Panc1 (cell line): ENCODE data around the gene SLFN12L.

Source experiments
- POLR2AphosphoS5 ChIP-seq: IDR thresholded peaks from 2 replicates; pipeline ENCODE4 v1.6.1; 2012; ENCODE audit warnings: mild to moderate bottlenecking, low read depth, low read length, moderate library complexity
- SIN3A ChIP-seq: IDR thresholded peaks from 2 replicates; pipeline ENCODE4 v1.6.1; 2012; ENCODE audit warnings: low read depth, mild to moderate bottlenecking, low read length, moderate library complexity, borderline replicate concordance; ENCODE audit not compliant: insufficient read depth
- TCF7L2 ChIP-seq: IDR thresholded peaks from 2 replicates; pipeline ENCODE4 v1.6.1; 2011; ENCODE audit warnings: mild to moderate bottlenecking, low read depth, low read length, inconsistent platforms
- TF ChIP-seq, protein P1 (sequence below): fragments of 450-650 bp; IDR thresholded peaks from 2 replicates; pipeline ENCODE4 v1.5.1; 2017; ENCODE audit warnings: mild to moderate bottlenecking
- TF ChIP-seq, protein P2 (sequence below), 2 experiments: IDR thresholded peaks; 2 replicates each; pipeline ENCODE4 v1.6.1; 2011 to 2012; ENCODE audit warnings: low read depth in 2 of 2, control low read depth in 1 of 2, low read length in 1 of 2, mild to moderate bottlenecking in 1 of 2, moderate library complexity in 1 of 2; ENCODE audit not compliant: insufficient read depth in 1 of 2

DNA sequence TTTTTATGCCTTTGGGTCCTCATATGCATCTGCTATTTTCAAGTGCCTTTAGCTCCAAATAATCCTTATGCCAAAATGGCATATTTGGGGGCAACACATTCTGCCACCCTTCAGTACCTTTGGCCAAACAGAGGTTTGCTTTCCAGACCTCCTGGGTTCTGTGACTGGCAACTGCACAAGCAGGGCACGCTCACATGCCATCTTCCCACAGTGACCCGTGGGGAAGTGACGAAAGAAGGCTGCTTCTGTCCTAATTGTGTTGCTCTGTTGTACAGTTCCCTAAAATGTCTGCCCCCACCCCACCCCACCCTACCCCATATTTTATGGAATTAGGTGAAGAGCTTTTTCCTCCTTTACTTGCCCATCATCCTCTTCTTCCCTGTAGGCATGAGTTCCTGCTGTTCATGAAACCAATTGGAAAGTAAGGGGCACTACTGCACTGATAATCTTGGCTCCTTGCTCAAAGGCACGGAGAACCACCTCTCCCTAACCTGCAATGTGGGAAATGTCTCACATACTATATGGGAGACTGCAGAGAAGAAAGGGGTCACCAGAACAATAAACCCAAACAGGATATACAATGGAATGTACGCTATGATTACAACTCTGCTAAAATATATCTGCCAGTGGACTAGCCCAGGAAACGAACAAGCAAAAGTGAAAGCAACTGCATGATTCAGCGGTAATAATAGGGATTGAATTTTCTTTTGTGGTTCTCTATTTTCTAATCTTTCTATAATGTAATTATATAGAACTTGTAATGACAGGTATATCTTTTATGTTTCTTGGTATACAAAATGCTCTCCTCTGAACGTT, 3.3 kb upstream of the SLFN12L start:
- TF ChIP-seq, protein P1, sequence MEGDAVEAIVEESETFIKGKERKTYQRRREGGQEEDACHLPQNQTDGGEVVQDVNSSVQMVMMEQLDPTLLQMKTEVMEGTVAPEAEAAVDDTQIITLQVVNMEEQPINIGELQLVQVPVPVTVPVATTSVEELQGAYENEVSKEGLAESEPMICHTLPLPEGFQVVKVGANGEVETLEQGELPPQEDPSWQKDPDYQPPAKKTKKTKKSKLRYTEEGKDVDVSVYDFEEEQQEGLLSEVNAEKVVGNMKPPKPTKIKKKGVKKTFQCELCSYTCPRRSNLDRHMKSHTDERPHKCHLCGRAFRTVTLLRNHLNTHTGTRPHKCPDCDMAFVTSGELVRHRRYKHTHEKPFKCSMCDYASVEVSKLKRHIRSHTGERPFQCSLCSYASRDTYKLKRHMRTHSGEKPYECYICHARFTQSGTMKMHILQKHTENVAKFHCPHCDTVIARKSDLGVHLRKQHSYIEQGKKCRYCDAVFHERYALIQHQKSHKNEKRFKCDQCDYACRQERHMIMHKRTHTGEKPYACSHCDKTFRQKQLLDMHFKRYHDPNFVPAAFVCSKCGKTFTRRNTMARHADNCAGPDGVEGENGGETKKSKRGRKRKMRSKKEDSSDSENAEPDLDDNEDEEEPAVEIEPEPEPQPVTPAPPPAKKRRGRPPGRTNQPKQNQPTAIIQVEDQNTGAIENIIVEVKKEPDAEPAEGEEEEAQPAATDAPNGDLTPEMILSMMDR = no peak
- TF ChIP-seq TCF7L2 = no peak
- TF ChIP-seq, protein P2, sequence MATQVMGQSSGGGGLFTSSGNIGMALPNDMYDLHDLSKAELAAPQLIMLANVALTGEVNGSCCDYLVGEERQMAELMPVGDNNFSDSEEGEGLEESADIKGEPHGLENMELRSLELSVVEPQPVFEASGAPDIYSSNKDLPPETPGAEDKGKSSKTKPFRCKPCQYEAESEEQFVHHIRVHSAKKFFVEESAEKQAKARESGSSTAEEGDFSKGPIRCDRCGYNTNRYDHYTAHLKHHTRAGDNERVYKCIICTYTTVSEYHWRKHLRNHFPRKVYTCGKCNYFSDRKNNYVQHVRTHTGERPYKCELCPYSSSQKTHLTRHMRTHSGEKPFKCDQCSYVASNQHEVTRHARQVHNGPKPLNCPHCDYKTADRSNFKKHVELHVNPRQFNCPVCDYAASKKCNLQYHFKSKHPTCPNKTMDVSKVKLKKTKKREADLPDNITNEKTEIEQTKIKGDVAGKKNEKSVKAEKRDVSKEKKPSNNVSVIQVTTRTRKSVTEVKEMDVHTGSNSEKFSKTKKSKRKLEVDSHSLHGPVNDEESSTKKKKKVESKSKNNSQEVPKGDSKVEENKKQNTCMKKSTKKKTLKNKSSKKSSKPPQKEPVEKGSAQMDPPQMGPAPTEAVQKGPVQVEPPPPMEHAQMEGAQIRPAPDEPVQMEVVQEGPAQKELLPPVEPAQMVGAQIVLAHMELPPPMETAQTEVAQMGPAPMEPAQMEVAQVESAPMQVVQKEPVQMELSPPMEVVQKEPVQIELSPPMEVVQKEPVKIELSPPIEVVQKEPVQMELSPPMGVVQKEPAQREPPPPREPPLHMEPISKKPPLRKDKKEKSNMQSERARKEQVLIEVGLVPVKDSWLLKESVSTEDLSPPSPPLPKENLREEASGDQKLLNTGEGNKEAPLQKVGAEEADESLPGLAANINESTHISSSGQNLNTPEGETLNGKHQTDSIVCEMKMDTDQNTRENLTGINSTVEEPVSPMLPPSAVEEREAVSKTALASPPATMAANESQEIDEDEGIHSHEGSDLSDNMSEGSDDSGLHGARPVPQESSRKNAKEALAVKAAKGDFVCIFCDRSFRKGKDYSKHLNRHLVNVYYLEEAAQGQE (IDR thresholded peaks at IDR 0.05; ENCODE audit: insufficient read depth in 1 of 2, low read depth in 2 of 2, low read length in 1 of 2) = no peak
- no peak for TF ChIP-seq POLR2AphosphoS5
- TF ChIP-seq SIN3A = no peak
